Loucy (cell line): Measurements from ENCODE around the gene TTC27.

Experiments
- CTCF ChIP-seq: fragments of 200-600 bp; sonication (generic); conservative IDR thresholded peaks from 2 replicates; pipeline ENCODE4 v1.5.1; 2014; ENCODE audit warnings: mild to moderate bottlenecking, antibody characterized with exemption, low read length
- EZH2phosphoT487 ChIP-seq: fragments of 200-600 bp; IDR thresholded peaks from 2 replicates; pipeline ENCODE4 v1.6.1; 2018; ENCODE audit warnings: antibody characterized with exemption, mild to moderate bottlenecking, moderate library complexity, borderline replicate concordance

GRCh38 chr2:32668254-32668653 is 40.4 kb downstream of the TTC27 start:
- TF ChIP-seq CTCF, result no peak
- no peak for TF ChIP-seq EZH2phosphoT487
